Measurements from ENCODE around the gene MSMO1. TPM values are rescaled to one million over a fixed set of nuclear protein-coding genes. Genes with fewer than 3 reads are reported as not detected.

The MSMO1 gene
- total RNA-seq, 1 donor from 2014 or later = 139 TPM

DNA sequence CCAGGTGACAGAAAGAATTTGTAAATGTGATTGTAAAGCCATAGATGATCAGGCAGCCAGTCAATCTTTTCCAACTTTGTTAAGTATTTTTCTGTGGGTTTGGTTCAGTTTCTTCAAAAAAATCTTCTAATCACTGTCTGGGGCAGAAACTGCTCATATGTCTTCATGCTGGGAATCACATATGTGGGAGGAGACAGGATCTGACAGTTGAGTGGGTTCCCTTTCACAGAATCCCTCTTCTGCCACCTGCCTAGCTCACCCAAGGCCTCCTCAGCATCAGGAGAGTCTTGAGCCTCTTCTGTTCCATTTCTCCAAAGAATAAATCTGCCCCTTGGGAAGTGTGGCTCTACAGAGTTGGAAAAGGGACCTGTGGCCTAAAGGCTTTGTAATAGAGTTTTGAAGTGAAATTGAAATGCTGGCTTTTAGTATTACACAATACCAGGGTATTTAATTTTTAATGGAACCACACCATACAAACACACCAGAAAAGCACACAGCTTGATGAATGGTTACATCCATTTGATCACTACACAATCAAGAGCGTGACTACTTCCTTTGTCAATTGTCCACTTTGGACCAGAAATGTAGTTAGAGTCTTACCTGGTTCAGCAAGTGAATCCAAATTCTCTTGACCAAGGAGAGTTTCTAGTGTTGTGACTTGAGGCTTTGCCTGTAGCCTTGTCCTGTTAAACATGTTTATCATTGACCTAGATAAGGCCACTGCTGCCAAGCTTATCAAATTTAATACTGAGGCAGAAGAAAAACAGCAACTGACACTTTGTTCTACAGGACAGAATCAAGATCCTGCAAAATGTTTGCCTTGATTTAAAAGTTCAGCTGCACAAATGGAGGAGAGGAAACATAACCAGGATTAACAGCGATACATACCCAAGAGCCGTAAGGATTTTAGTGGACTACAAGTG, 20.4 kb downstream of the MSMO1 start:
- Mint-ChIP-seq H3K4me3 (no peak overlapping the region), H3K36me3 (ENCODE audit: low read depth) (peaks cover 7% of the 10 kb centered on the region), H3K4me1 (peaks cover 5% of the 10 kb centered on the region), H3K9me3 (peaks cover 6% of the 10 kb centered on the region), H3K27me3 (ENCODE audit: low read depth) (no peaks in the 10 kb centered on the region), H3K27ac (ENCODE audit: unreplicated experiment) (no peak overlapping the region)
- DNase-seq (ENCODE audit: low read depth, low spot score) = no peak
- TF ChIP-seq, protein P1, sequence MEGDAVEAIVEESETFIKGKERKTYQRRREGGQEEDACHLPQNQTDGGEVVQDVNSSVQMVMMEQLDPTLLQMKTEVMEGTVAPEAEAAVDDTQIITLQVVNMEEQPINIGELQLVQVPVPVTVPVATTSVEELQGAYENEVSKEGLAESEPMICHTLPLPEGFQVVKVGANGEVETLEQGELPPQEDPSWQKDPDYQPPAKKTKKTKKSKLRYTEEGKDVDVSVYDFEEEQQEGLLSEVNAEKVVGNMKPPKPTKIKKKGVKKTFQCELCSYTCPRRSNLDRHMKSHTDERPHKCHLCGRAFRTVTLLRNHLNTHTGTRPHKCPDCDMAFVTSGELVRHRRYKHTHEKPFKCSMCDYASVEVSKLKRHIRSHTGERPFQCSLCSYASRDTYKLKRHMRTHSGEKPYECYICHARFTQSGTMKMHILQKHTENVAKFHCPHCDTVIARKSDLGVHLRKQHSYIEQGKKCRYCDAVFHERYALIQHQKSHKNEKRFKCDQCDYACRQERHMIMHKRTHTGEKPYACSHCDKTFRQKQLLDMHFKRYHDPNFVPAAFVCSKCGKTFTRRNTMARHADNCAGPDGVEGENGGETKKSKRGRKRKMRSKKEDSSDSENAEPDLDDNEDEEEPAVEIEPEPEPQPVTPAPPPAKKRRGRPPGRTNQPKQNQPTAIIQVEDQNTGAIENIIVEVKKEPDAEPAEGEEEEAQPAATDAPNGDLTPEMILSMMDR (conservative IDR thresholded peaks at IDR 0.05) = no peak

DNA sequence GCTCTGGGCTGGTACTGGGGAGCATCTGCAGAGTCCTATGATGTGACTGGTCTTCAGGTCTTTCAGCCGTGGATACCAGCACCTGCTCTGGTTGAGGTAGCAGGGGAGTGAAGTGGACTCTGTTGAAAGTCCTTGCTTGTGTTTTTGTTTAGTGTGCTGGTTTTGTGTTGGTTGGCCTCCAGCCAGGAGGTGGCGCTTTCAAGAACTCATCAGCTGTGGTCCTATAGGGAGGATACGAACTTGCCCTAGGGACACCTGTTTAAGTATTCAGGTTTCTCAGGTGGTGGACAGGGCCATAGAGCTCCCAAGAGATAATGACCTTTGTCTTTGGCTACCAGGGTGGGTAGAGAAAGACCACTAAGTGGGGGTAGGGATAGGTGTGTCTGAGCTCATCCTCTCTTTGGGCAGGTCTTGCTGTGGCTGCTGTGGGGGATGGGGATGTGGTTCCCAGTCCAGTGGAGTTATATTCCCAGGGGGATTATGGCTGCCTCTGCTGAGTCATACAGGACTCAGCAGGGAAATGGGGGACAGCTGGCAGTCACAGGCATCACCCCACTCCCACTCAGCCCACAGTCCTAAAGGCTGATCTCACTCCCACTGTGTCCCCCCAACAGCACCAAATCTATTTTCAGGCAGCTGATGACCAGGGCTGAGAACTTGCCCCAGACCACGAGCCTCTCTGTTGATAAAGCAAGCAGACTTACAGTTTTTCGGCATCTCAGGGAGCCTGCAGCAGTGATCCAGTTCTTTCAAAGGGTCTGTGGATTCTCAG, 24.1 kb downstream of the MSMO1 start:
- no peak overlapping the region for H3K4me3 Mint-ChIP-seq
- no peaks in the 10 kb centered on the region for H3K36me3 Mint-ChIP-seq (ENCODE audit: low read depth)
- no peaks in the 10 kb centered on the region for H3K27me3 Mint-ChIP-seq (ENCODE audit: low read depth)
- no peak overlapping the region for H3K27ac Mint-ChIP-seq (ENCODE audit: unreplicated experiment)
- no peak for DNase-seq (ENCODE audit: low read depth, low spot score)
- H3K9me3 Mint-ChIP-seq = peaks cover 8% of the 10 kb centered on the region
- TF ChIP-seq, protein P1 (conservative IDR thresholded peaks at IDR 0.05) = no peak
- H3K4me1 Mint-ChIP-seq = no peaks in the 10 kb centered on the region

DNA sequence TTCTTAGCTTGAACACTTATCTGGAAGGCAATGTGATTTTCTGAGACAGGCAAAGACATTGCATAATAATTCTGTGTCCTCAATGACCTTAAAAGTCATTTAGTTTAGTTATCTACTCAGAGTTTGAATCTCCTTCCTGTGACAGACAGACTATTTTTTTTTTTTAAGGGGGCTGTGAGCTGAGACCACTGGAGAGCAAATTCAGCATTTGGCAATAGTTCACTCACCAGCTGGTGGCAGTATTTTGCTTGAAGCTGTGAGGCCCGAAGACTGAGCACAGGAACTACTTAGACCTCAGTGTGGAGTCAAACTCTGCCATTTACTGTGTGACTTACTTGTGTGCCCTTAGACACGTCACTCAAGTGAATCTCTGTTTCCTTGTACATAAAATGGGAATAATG, 28.4 kb downstream of the MSMO1 start:
- Mint-ChIP-seq H3K4me1 (no peaks in the 10 kb centered on the region), H3K36me3 (ENCODE audit: low read depth) (no peaks in the 10 kb centered on the region), H3K4me3 (no peak overlapping the region), H3K27ac (ENCODE audit: unreplicated experiment) (no peak overlapping the region), H3K9me3 (peaks cover 5% of the 10 kb centered on the region), H3K27me3 (ENCODE audit: low read depth) (no peaks in the 10 kb centered on the region)
- peak; percentile 43 for DNase-seq (ENCODE audit: low read depth, low spot score)
- TF ChIP-seq, protein P1 (conservative IDR thresholded peaks at IDR 0.05) = peak; percentile 60

DNA sequence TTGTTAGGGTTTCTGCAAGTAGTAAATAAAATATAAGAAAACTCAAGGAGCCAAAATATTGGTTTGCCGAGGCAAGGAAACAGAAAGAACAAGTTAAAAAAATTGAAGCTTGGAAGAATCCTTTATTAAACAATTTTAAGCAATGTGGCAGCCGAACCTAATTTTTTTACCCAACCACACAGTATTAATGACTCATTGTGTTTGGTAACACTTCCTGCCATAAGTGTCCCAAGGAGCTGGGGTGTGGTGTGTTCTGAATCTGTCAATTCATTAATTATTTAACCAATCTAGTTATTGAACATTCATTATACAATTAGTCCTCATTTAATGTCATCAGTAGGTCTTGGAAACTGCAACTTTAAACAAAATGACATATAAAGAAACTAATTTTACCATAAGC, 32.0 kb downstream of the MSMO1 start:
- no peak for DNase-seq (ENCODE audit: low read depth, low spot score)
- no peak overlapping the region for H3K4me3 Mint-ChIP-seq
- no peak overlapping the region for H3K27ac Mint-ChIP-seq (ENCODE audit: unreplicated experiment)
- no peaks in the 10 kb centered on the region for H3K27me3 Mint-ChIP-seq (ENCODE audit: low read depth)
- no peaks in the 10 kb centered on the region for H3K4me1 Mint-ChIP-seq
- no peaks in the 10 kb centered on the region for H3K9me3 Mint-ChIP-seq
- TF ChIP-seq, protein P1 (conservative IDR thresholded peaks at IDR 0.05) = no peak
- H3K36me3 Mint-ChIP-seq (ENCODE audit: low read depth) = no peaks in the 10 kb centered on the region

DNA sequence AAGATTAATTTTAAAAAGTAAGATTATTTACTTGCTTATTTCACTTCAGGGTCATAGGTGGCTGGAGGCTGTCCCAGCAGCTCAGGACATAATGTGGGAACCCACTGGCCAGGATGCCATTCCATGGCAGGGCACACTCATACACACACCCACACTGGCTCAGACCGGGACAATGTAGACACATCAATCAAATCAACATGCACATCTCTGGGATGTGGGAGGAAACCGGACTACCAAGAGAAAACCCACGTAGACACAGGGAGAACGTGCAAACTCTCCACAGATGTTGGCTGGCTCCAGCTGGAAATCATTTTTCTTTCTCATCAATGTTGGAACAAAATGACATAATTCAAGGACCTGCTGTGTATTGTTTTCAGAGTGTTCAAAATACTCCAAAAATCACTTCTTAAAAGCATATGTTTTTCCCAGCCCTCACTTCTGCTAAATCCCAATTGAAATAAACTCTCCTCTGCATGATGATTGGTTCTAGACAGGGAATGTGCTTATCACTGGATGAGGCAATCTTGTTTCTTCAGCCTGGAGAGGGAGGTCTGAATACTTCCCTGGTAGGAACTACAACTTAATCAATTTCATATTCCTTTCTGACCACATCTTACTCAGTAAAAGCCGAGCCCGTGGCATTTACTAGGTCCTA, 32.7 kb downstream of the MSMO1 start:
- no peaks in the 10 kb centered on the region for H3K27me3 Mint-ChIP-seq (ENCODE audit: low read depth)

More for the DNA sequence above, 32.7 kb downstream of the MSMO1 start:
- Mint-ChIP-seq H3K9me3 (no peaks in the 10 kb centered on the region), H3K36me3 (ENCODE audit: low read depth) (no peaks in the 10 kb centered on the region), H3K4me3 (no peak overlapping the region), H3K27ac (ENCODE audit: unreplicated experiment) (no peak overlapping the region), H3K4me1 (no peaks in the 10 kb centered on the region)
- no peak for DNase-seq (ENCODE audit: low read depth, low spot score)
- TF ChIP-seq, protein P1 (conservative IDR thresholded peaks at IDR 0.05) = no peak

Measured in neural crest cell (in vitro differentiated cells).